Endothelial cell of umbilical vein (primary cell): Measurements from ENCODE around the gene CIDEC.

Experiments used
- MAX ChIP-seq: IDR thresholded peaks from 2 replicates; pipeline ENCODE4 v1.6.1; 2011; ENCODE audit not compliant: insufficient read depth, insufficient read length
- POLR2A ChIP-seq: IDR thresholded peaks from 2 replicates; pipeline ENCODE4 v1.6.1; 2012; ENCODE audit warnings: low read depth, mild to moderate bottlenecking, control low read depth, low read length
- POLR2AphosphoS5 ChIP-seq: IDR thresholded peaks from 2 replicates; pipeline ENCODE4 v1.6.1; 2012; ENCODE audit warnings: low read depth, mild to moderate bottlenecking, control low read depth, low read length, moderate library complexity; ENCODE audit not compliant: insufficient read depth
- TF ChIP-seq, protein P1 (sequence below), 2 donors: IDR thresholded peaks; 1 replicate in 1 of 2; 2 replicates in 1 of 2; pipeline ENCODE4 v1.5.1; 2011; ENCODE audit warnings: low read length in 2 of 2, mild to moderate bottlenecking in 2 of 2, moderate library complexity in 2 of 2, control low read depth in 1 of 2, inconsistent platforms in 1 of 2, low read depth in 1 of 2; ENCODE audit not compliant: insufficient read depth in 1 of 2; ENCODE audit errors: extremely low read depth in 1 of 2

GRCh38 chr3:9864200-9864927, 15.7 kb downstream of the CIDEC start:
- TF ChIP-seq, protein P1, sequence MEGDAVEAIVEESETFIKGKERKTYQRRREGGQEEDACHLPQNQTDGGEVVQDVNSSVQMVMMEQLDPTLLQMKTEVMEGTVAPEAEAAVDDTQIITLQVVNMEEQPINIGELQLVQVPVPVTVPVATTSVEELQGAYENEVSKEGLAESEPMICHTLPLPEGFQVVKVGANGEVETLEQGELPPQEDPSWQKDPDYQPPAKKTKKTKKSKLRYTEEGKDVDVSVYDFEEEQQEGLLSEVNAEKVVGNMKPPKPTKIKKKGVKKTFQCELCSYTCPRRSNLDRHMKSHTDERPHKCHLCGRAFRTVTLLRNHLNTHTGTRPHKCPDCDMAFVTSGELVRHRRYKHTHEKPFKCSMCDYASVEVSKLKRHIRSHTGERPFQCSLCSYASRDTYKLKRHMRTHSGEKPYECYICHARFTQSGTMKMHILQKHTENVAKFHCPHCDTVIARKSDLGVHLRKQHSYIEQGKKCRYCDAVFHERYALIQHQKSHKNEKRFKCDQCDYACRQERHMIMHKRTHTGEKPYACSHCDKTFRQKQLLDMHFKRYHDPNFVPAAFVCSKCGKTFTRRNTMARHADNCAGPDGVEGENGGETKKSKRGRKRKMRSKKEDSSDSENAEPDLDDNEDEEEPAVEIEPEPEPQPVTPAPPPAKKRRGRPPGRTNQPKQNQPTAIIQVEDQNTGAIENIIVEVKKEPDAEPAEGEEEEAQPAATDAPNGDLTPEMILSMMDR (IDR thresholded peaks at IDR 0.05; ENCODE audit: extremely low read depth in 1 of 2, insufficient read depth in 1 of 2, low read depth in 1 of 2, low read length in 2 of 2): no peak
- TF ChIP-seq POLR2AphosphoS5 (no peak), POLR2A (no peak), MAX (no peak)
